A549 treated with Mapracorat at 1 μM for 4 hours (cell line): Measurements from ENCODE around the gene CDH12. TPM values are rescaled to one million over a fixed set of nuclear protein-coding genes. Genes with fewer than 3 reads are reported as not detected.

Experiments used
- total RNA-seq: library from RNA; stranded (reverse); fragments of 200-300 nt; extraction: Qiagen RNA extraction; gene quantifications from 5 replicates; pipeline ENCODE4 v1.2.3, GENCODE V29; 2022

The CDH12 gene
- total RNA-seq: not detected in 5 replicates

GRCh38 chr5:22852807-22853660 lies at the start of gene CDH12:
CDH12 (minus strand) TSS chr5:22853344.

